ENCODE data around the gene RENBP. TPM values are rescaled to one million over a fixed set of nuclear protein-coding genes. Genes with fewer than 3 reads are reported as not detected.

Gene RENBP
- total and polyA plus RNA-seq, 4 donors = 1.0 to 7.9 (median 7.0) TPM

GRCh38 chrX:153910446-153910845 is 34.0 kb downstream of the RENBP start:
- no peak overlapping the region for H3K9ac ChIP-seq (ENCODE audit: low read depth in 1 of 2, low read length in 2 of 2)
- H3K27me3 ChIP-seq (ENCODE audit: control insufficient read depth in 4 of 4, insufficient read depth in 4 of 4, low read length in 3 of 4) = no peaks in the 10 kb centered on the region
- no peak for DNase-seq (ENCODE audit: low spot score)
- no peaks in the 10 kb centered on the region for H3K9me3 ChIP-seq (ENCODE audit: control insufficient read depth in 4 of 4, low read length in 3 of 4)
- 97% methylated on average over 22 of the region's 22 CpGs for WGBS
- no peaks in the 10 kb centered on the region for H3K4me1 ChIP-seq (ENCODE audit: control insufficient read depth in 4 of 4, insufficient read depth in 4 of 4, low read length in 3 of 4)
- no peak for TF ChIP-seq NR2F2 (IDR thresholded peaks at IDR 0.05)
- TF ChIP-seq ZBTB33 (IDR thresholded peaks at IDR 0.05) = no peak
- no peak for TF ChIP-seq HNF4G (IDR thresholded peaks at IDR 0.05)
- TF ChIP-seq FOXA2 (IDR thresholded peaks at IDR 0.05) = no peak
- TF ChIP-seq GABPA (IDR thresholded peaks at IDR 0.05 in 1 of 2, conservative IDR thresholded peaks at IDR 0.05 in 1 of 2) = no peak
- no peak for TF ChIP-seq SP1 (IDR thresholded peaks at IDR 0.05)
- no peak for TF ChIP-seq YY1 (IDR thresholded peaks at IDR 0.05)
- no peak for TF ChIP-seq ATF3 (IDR thresholded peaks at IDR 0.05)
- no peak for TF ChIP-seq TAF1 (conservative IDR thresholded peaks at IDR 0.05)
- no peak for TF ChIP-seq REST (IDR thresholded peaks at IDR 0.05)
- no peak for TF ChIP-seq FOXA1 (IDR thresholded peaks at IDR 0.05)
- no peak for TF ChIP-seq RXRA (IDR thresholded peaks at IDR 0.05)
- TF ChIP-seq EGR1 (IDR thresholded peaks at IDR 0.05; ENCODE audit: low read depth in 2 of 2) = no peak
- no peak for TF ChIP-seq JUND (IDR thresholded peaks at IDR 0.05)
- H3K27ac ChIP-seq (ENCODE audit: low read depth in 1 of 2, low read length in 2 of 2) = no peak overlapping the region
- no peaks in the 10 kb centered on the region for H3K36me3 ChIP-seq (ENCODE audit: control insufficient read depth in 4 of 4, insufficient read depth in 3 of 4, low read depth in 1 of 4, low read length in 3 of 4)
- H3K4me3 ChIP-seq (ENCODE audit: low read depth in 1 of 3, low read length in 3 of 3) = no peak overlapping the region

- Histone ChIP-seq H3K4me1 (ENCODE audit: control insufficient read depth in 4 of 4, insufficient read depth in 4 of 4, low read length in 3 of 4) (no peaks in the 10 kb centered on the region), H3K27me3 (ENCODE audit: control insufficient read depth in 4 of 4, insufficient read depth in 4 of 4, low read length in 3 of 4) (no peaks in the 10 kb centered on the region), H3K9me3 (ENCODE audit: control insufficient read depth in 4 of 4, low read length in 3 of 4) (no peaks in the 10 kb centered on the region), H3K4me3 (ENCODE audit: low read depth in 1 of 3, low read length in 3 of 3) (no peak overlapping the region), H3K9ac (ENCODE audit: low read depth in 1 of 2, low read length in 2 of 2) (no peak overlapping the region), H3K27ac (ENCODE audit: low read depth in 1 of 2, low read length in 2 of 2) (no peak overlapping the region), H3K36me3 (ENCODE audit: control insufficient read depth in 4 of 4, insufficient read depth in 3 of 4, low read depth in 1 of 4, low read length in 3 of 4) (no peaks in the 10 kb centered on the region)
- no peak for DNase-seq (ENCODE audit: low spot score)
- WGBS = 96% methylated on average over 25 of the region's 25 CpGs
- TF ChIP-seq SP1 (IDR thresholded peaks at IDR 0.05) (no peak), JUND (IDR thresholded peaks at IDR 0.05) (no peak), CTCF (IDR thresholded peaks at IDR 0.05; ENCODE audit: low read depth, low read length, missing input control) (no peak), MAX (IDR thresholded peaks at IDR 0.05) (no peak), YY1 (IDR thresholded peaks at IDR 0.05) (no peak), ATF3 (IDR thresholded peaks at IDR 0.05) (no peak), HNF4G (IDR thresholded peaks at IDR 0.05) (no peak), EGR1 (IDR thresholded peaks at IDR 0.05; ENCODE audit: low read depth in 2 of 2) (no peak), FOXA1 (IDR thresholded peaks at IDR 0.05) (no peak), RXRA (IDR thresholded peaks at IDR 0.05) (no peak), RAD21 (IDR thresholded peaks at IDR 0.05) (no peak), NR2F2 (IDR thresholded peaks at IDR 0.05) (no peak), GABPA (IDR thresholded peaks at IDR 0.05 in 1 of 2, conservative IDR thresholded peaks at IDR 0.05 in 1 of 2) (no peak), REST (IDR thresholded peaks at IDR 0.05) (no peak), FOXA2 (IDR thresholded peaks at IDR 0.05) (no peak), TAF1 (conservative IDR thresholded peaks at IDR 0.05) (no peak), ZBTB33 (IDR thresholded peaks at IDR 0.05) (no peak)
These were observed 34.5 kb downstream of the RENBP start for GRCh38 chrX:153909980-153910360.

All from liver (tissue), 9 donors.